CD4-positive, CD25-positive, alpha-beta regulatory T cell (primary cell): ENCODE data around the gene PGC. TPM values are rescaled to one million over a fixed set of nuclear protein-coding genes. Genes with fewer than 3 reads are reported as not detected.

ENCODE experiments used
- ATAC-seq, 2 donors: fragments of 150-1000 bp; cut with Tn5 transposase; one replicate each; pipeline ENCODE4 v1.10.0; 2021; ENCODE audit warnings: low read depth in 2 of 2, moderate number of reproducible peaks in 2 of 2, moderate library complexity in 1 of 2
- DNase-seq, 3 donors: peaks; one replicate each; pipeline versions ENCODE4 v3.0.0 to v3.0.0-alpha.2; 2012 to 2022; ENCODE audit warnings: mixed read lengths in 1 of 3
- H3K27ac ChIP-seq: one replicate; pipeline ENCODE4 v1.7.0; 2013; ENCODE audit warnings: mild to moderate bottlenecking, low read length; ENCODE audit not compliant: insufficient read depth, poor library complexity, severe bottlenecking
- H3K27me3 ChIP-seq: one replicate; pipeline ENCODE4 v1.7.0; 2013; ENCODE audit warnings: low read length; ENCODE audit not compliant: control insufficient read depth, insufficient read depth
- H3K36me3 ChIP-seq: one replicate; pipeline ENCODE4 v1.7.0; 2013; ENCODE audit warnings: mild to moderate bottlenecking, low read length, moderate library complexity; ENCODE audit not compliant: control insufficient read depth, insufficient read depth
- H3K4me1 ChIP-seq: 2 replicates; pipeline ENCODE4 v1.7.0; 2013; ENCODE audit warnings: mild to moderate bottlenecking, low read length; ENCODE audit not compliant: insufficient read depth, control insufficient read depth, poor library complexity, severe bottlenecking
- H3K4me3 ChIP-seq: one replicate; pipeline ENCODE4 v1.7.0; 2013; ENCODE audit warnings: low read depth, mild to moderate bottlenecking, low read length, moderate library complexity
- H3K9me3 ChIP-seq, 2 experiments: 1 replicate in 1 of 2; 2 replicates in 1 of 2; pipeline ENCODE4 v1.7.0; 2013; ENCODE audit warnings: low read length in 2 of 2, mild to moderate bottlenecking in 1 of 2, moderate library complexity in 1 of 2; ENCODE audit not compliant: control insufficient read depth in 2 of 2
- H3K27ac Mint-ChIP-seq, 3 donors: one replicate each; pipeline ENCODE4 v1.8.0; 2020 to 2022; ENCODE audit warnings: mild to moderate bottlenecking in 3 of 3, mixed read lengths in 3 of 3, moderate library complexity in 2 of 3
- H3K27me3 Mint-ChIP-seq: one replicate; pipeline ENCODE4 v1.8.0; 2022; ENCODE audit warnings: mild to moderate bottlenecking, mixed read lengths
- H3K36me3 Mint-ChIP-seq: one replicate; pipeline ENCODE4 v1.8.0; 2020; ENCODE audit warnings: mixed read lengths
- H3K4me1 Mint-ChIP-seq, 4 donors: one replicate each; pipeline ENCODE4 v1.8.0; 2020 to 2022; ENCODE audit warnings: mixed read lengths in 4 of 4, mild to moderate bottlenecking in 1 of 4
- H3K4me3 Mint-ChIP-seq, 4 donors: one replicate each; pipeline ENCODE4 v1.8.0; 2020 to 2022; ENCODE audit warnings: mild to moderate bottlenecking in 4 of 4, mixed read lengths in 4 of 4, moderate library complexity in 3 of 4
- H3K9me3 Mint-ChIP-seq, 7 donors: one replicate each; pipeline ENCODE4 v1.8.0; 2020 to 2022; ENCODE audit warnings: mixed read lengths in 7 of 7, mild to moderate bottlenecking in 3 of 7, moderate library complexity in 2 of 7
- polyA plus RNA-seq, 4 donors: library from polyadenylated mRNA; unstranded; fragments of 300-500 nt; fragmentation: Illumina TruSeq; gene quantifications; one replicate each; pipeline ENCODE4 v1.2.3, GENCODE V29; 2021
- total RNA-seq: library from RNA; stranded (reverse); gene quantifications from one replicate; pipeline ENCODE4 v1.2.3, GENCODE V29; 2022

Gene PGC
- total and polyA plus RNA-seq, 5 donors from 2014 or later: not detected

- peak; percentile 74 to 75 for ATAC-seq
- Histone ChIP-seq H3K27ac (peak overlapping the region; percentile 86), H3K36me3 (peaks cover 22% of the 10 kb centered on the region), H3K4me1 (peaks cover 24% of the 10 kb centered on the region), H3K27me3 (no peaks in the 10 kb centered on the region), H3K9me3 (no peaks in the 10 kb centered on the region), H3K4me3 (peak overlapping the region; percentile 98)
- Mint-ChIP-seq H3K36me3 (peaks cover 8% of the 10 kb centered on the region), H3K4me1 (peaks cover 6 to 24% (median 12%) of the 10 kb centered on the region in 4 donors), H3K4me3 (peak overlapping the region; percentile 96 to 97 (median 96)), H3K27ac (peak overlapping the region; percentile 97 to 99 (median 97)), H3K27me3 (peaks cover 14% of the 10 kb centered on the region), H3K9me3 (no peaks in the 10 kb centered on the region)
- DNase-seq: peak; percentile 81 to 86 (median 83)
Measured at GRCh38 chr6:41786451-41787218, 39.4 kb upstream of the PGC start.

GRCh38 chr6:41785689-41786450, 38.7 kb upstream of the PGC start:
- peaks cover 6 to 26% (median 14%) of the 10 kb centered on the region in 4 donors for H3K4me1 Mint-ChIP-seq
- H3K4me3 ChIP-seq: no peak overlapping the region

GRCh38 chr6:41785254-41785653, 38.1 kb upstream of the PGC start:
- H3K9me3 Mint-ChIP-seq: no peaks in the 10 kb centered on the region
- no peak overlapping the region for H3K27ac Mint-ChIP-seq

More at GRCh38 chr6:41785689-41786450, 38.7 kb upstream of the PGC start:
- peaks cover 25% of the 10 kb centered on the region for H3K4me1 ChIP-seq
- H3K36me3 ChIP-seq: peaks cover 20% of the 10 kb centered on the region
- peaks cover 2% of the 10 kb centered on the region for H3K27me3 ChIP-seq
- Mint-ChIP-seq H3K27me3 (peaks cover 20% of the 10 kb centered on the region), H3K36me3 (peaks cover 8% of the 10 kb centered on the region), H3K27ac (peak overlapping the region in 2 of 3 donors; percentile 38 to 88), H3K4me3 (peak overlapping the region; percentile 81 to 96 (median 92)), H3K9me3 (no peaks in the 10 kb centered on the region)
- H3K27ac ChIP-seq: no peak overlapping the region
- no peak for ATAC-seq
- no peak for DNase-seq
- H3K9me3 ChIP-seq: no peaks in the 10 kb centered on the region

GRCh38 chr6:41784581-41785171, 37.5 kb upstream of the PGC start:
- H3K27me3 ChIP-seq: peaks cover 2% of the 10 kb centered on the region
- H3K4me1 Mint-ChIP-seq: peaks cover 6 to 33% (median 11%) of the 10 kb centered on the region in 4 donors
- no peak for ATAC-seq
- DNase-seq: no peak
- no peaks in the 10 kb centered on the region for H3K9me3 Mint-ChIP-seq
- H3K27ac Mint-ChIP-seq: peak overlapping the region in 1 of 3 donors; percentile 15
- H3K4me1 ChIP-seq: peaks cover 33% of the 10 kb centered on the region
- H3K27me3 Mint-ChIP-seq: peaks cover 25% of the 10 kb centered on the region
- H3K9me3 ChIP-seq: no peaks in the 10 kb centered on the region
- H3K36me3 Mint-ChIP-seq: peaks cover 7% of the 10 kb centered on the region
- H3K27ac ChIP-seq: no peak overlapping the region
- peak overlapping the region; percentile 66 to 96 (median 85) for H3K4me3 Mint-ChIP-seq
- peaks cover 8% of the 10 kb centered on the region for H3K36me3 ChIP-seq
- H3K4me3 ChIP-seq: no peak overlapping the region

More at GRCh38 chr6:41785254-41785653, 38.1 kb upstream of the PGC start:
- Mint-ChIP-seq H3K27me3 (peaks cover 20% of the 10 kb centered on the region), H3K4me1 (peaks cover 6 to 28% (median 12%) of the 10 kb centered on the region in 4 donors), H3K36me3 (peaks cover 8% of the 10 kb centered on the region), H3K4me3 (peak overlapping the region; percentile 66 to 96 (median 85))
- Histone ChIP-seq H3K9me3 (no peaks in the 10 kb centered on the region), H3K4me1 (peaks cover 32% of the 10 kb centered on the region), H3K27ac (no peak overlapping the region), H3K4me3 (no peak overlapping the region), H3K36me3 (peaks cover 14% of the 10 kb centered on the region), H3K27me3 (peaks cover 2% of the 10 kb centered on the region)
- ATAC-seq (no peak), DNase-seq (no peak)

- Mint-ChIP-seq H3K36me3 (peaks cover under 1% of the 10 kb centered on the region), H3K4me1 (peaks cover 9 to 32% (median 18%) of the 10 kb centered on the region in 4 donors), H3K27ac (no peak overlapping the region), H3K4me3 (peak overlapping the region in 3 of 4 donors; percentile 36 to 89 (median 48)), H3K27me3 (peaks cover 26% of the 10 kb centered on the region), H3K9me3 (no peaks in the 10 kb centered on the region)
- peaks cover 2% of the 10 kb centered on the region for H3K27me3 ChIP-seq
- H3K9me3 ChIP-seq: no peaks in the 10 kb centered on the region
- H3K36me3 ChIP-seq: no peaks in the 10 kb centered on the region
- no peak overlapping the region for H3K4me3 ChIP-seq
- H3K27ac ChIP-seq: no peak overlapping the region
- no peak for DNase-seq
- H3K4me1 ChIP-seq: peaks cover 31% of the 10 kb centered on the region
- ATAC-seq: no peak
Measured at GRCh38 chr6:41783106-41783780, 36.0 kb upstream of the PGC start.

- Mint-ChIP-seq H3K4me3 (peak overlapping the region; percentile 76 to 85 (median 82)), H3K27me3 (peaks cover 19% of the 10 kb centered on the region), H3K4me1 (peaks cover 7 to 26% (median 16%) of the 10 kb centered on the region in 4 donors), H3K36me3 (peaks cover 4% of the 10 kb centered on the region), H3K27ac (peak overlapping the region in 1 of 3 donors; percentile 9), H3K9me3 (no peaks in the 10 kb centered on the region)
- DNase-seq: no peak
- Histone ChIP-seq H3K27me3 (peaks cover 2% of the 10 kb centered on the region), H3K9me3 (no peaks in the 10 kb centered on the region), H3K4me1 (peaks cover 22% of the 10 kb centered on the region), H3K36me3 (no peaks in the 10 kb centered on the region), H3K27ac (no peak overlapping the region), H3K4me3 (no peak overlapping the region)
- no peak for ATAC-seq
Measured at GRCh38 chr6:41781366-41781730, 34.2 kb upstream of the PGC start.
